Ovary (tissue), 9 donors: ENCODE results near the gene GATD1. TPM values are rescaled to one million over a fixed set of nuclear protein-coding genes. Genes with fewer than 3 reads are reported as not detected.

Experiments used
- DNase-seq, 5 donors: peaks; one replicate each; pipeline ENCODE4 v3.0.0-alpha.2; 2019 to 2020
- H3K27ac ChIP-seq, 2 donors: fragments of 200-600 bp; one replicate each; pipeline versions ENCODE4 v1.5.1 to v1.8.0; 2019 to 2022
- H3K27me3 ChIP-seq: fragments of 200-600 bp; one replicate; pipeline ENCODE4 v1.8.0; 2022
- H3K36me3 ChIP-seq: fragments of 200-600 bp; sonication (generic); one replicate; pipeline ENCODE4 v1.5.1; 2019
- H3K4me1 ChIP-seq: one replicate; pipeline ENCODE4 v1.8.1; 2013; ENCODE audit warnings: mild to moderate bottlenecking, moderate library complexity; ENCODE audit not compliant: insufficient read depth
- H3K4me3 ChIP-seq: fragments of 200-600 bp; sonication (generic); one replicate; pipeline ENCODE4 v1.5.1; 2017
- H3K9me3 ChIP-seq, 2 donors: fragments of 200-600 bp in 1 of 2; sonication (generic) in 1 of 2; one replicate each; pipeline versions ENCODE4 v1.5.1 to v1.8.1; 2013 to 2019; ENCODE audit warnings: mild to moderate bottlenecking in 1 of 2, moderate library complexity in 1 of 2
- CTCF ChIP-seq, 3 donors: fragments of 450-650 bp in 2 of 3; fragments of 200-600 bp in 1 of 3; IDR thresholded peaks; one replicate each; pipeline versions ENCODE4 v1.5.1 to v1.8.0; 2016 to 2022; ENCODE audit warnings: antibody characterized with exemption in 3 of 3, mild to moderate bottlenecking in 1 of 3
- EP300 ChIP-seq: sonication (generic); formaldehyde crosslinking; IDR thresholded peaks from one replicate; pipeline ENCODE4 v1.6.1; 2017; ENCODE audit warnings: antibody characterized with exemption
- POLR2A ChIP-seq: fragments of 450-650 bp; IDR thresholded peaks from one replicate; pipeline ENCODE4 v1.6.1; 2017; ENCODE audit warnings: antibody characterized with exemption, mild to moderate bottlenecking, moderate library complexity
- WGBS, 3 donors: extraction: QIAGEN DNeasy Blood & Tissue Kit in 1 of 3; methylation state at CpG; one replicate each; pipeline versions ENCODE4 v1.1.5 to v1.1.7; 2013 to 2017; 5-methylcytosine and 5-hydroxymethylcytosine counted together
- intact Hi-C, 4 donors: fragments of 100-400 bp; cut with DNase I; formaldehyde crosslinking; loops; one replicate each; pipeline versions ENCODE4 v1.11.0 to v1.15.1; 2022 to 2023
- polyA plus RNA-seq, 2 donors: library from polyadenylated mRNA; stranded (reverse); fragments of 200-250 nt in 1 of 2; fragments of 350-450 nt in 1 of 2; fragmentation: Illumina TruSeq in 1 of 2; extraction: RNeasy Lipid Tissue Mini Kit (QIAGEN cat#74804) in 1 of 2; gene quantifications; one replicate each; pipeline ENCODE4 v1.2.3, GENCODE V29; 2013 to 2014
- total RNA-seq, 7 donors: library from RNA; depleted of rRNA in 2 of 7; stranded (reverse); fragments of >200 nt in 2 of 7; fragmentation: NEBNext Ultra II Directional in 3 of 7; extraction: Animal tissue kit (Norgen Biotek cat#: 25700) in 3 of 7; gene quantifications; one replicate each; pipeline versions ENCODE4 v1.1.0 to v1.2.4, GENCODE V29; 2016 to 2023
- donor health status: DM: no; HTN: no; CAD: no; lungs with moderate emphysema.
- donor health status: DM: no; HTN: no; CAD: no.
- donor health status: Bipolar disorder and iron deficiency.
- donor health status: DM: yes; HTN: yes; CAD: no.
- donor health status: DM: no; HTN: no; CAD: no.
- donor health status: DM: yes; HTN: yes; CAD: no.

The GATD1 gene
- total and polyA plus RNA-seq, 9 donors, result 9.4 to 79.8 (median 56.6) TPM

GRCh38 chr11:816433-816779 is 39.1 kb upstream of the GATD1 start:
- Histone ChIP-seq H3K4me3 (no peak overlapping the region), H3K27ac (no peak overlapping the region), H3K27me3 (no peaks in the 10 kb centered on the region), H3K36me3 (no peaks in the 10 kb centered on the region), H3K9me3 (no peaks in the 10 kb centered on the region), H3K4me1 (peaks cover 13% of the 10 kb centered on the region)
- intact Hi-C loops, result no loop called here
- no peak for DNase-seq
- WGBS, 3 donors, result 71 to 81% (median 72%) methylated on average over 11 of the region's 11 CpGs
- TF ChIP-seq POLR2A, result no peak
- no peak for TF ChIP-seq CTCF (IDR thresholded peaks at IDR 0.05)
- no peak for TF ChIP-seq EP300

- no peak for DNase-seq
- Histone ChIP-seq H3K36me3 (no peaks in the 10 kb centered on the region), H3K4me1 (peaks cover 11% of the 10 kb centered on the region), H3K27me3 (no peaks in the 10 kb centered on the region), H3K27ac (no peak overlapping the region), H3K4me3 (no peak overlapping the region), H3K9me3 (no peaks in the 10 kb centered on the region)
- no peak for TF ChIP-seq CTCF (IDR thresholded peaks at IDR 0.05)
- no peak for TF ChIP-seq POLR2A
- no peak for TF ChIP-seq EP300
- WGBS, 3 donors, result 77 to 84% (median 84%) methylated on average over 11 of the region's 11 CpGs
- intact Hi-C loops, result no loop called here
Measured at GRCh38 chr11:815675-816432, 38.6 kb upstream of the GATD1 start.

- intact Hi-C loops, result no loop called here
- 68 to 73% (median 69%) methylated on average over 9 of the region's 9 CpGs for WGBS, 3 donors
- no peaks in the 10 kb centered on the region for H3K36me3 ChIP-seq
- no peak for TF ChIP-seq EP300
- TF ChIP-seq POLR2A, result no peak
- no peak for TF ChIP-seq CTCF (IDR thresholded peaks at IDR 0.05)
- no peak for DNase-seq
- H3K4me3 ChIP-seq, result no peak overlapping the region
- H3K4me1 ChIP-seq, result peaks cover 10% of the 10 kb centered on the region
- no peaks in the 10 kb centered on the region for H3K27me3 ChIP-seq
- H3K9me3 ChIP-seq, result no peaks in the 10 kb centered on the region
- no peak overlapping the region for H3K27ac ChIP-seq
Measured at GRCh38 chr11:813456-814096, 36.3 kb upstream of the GATD1 start.

GRCh38 chr11:813072-813455 is 35.8 kb upstream of the GATD1 start:
- Histone ChIP-seq H3K27ac (no peak overlapping the region), H3K4me3 (no peak overlapping the region), H3K4me1 (peaks cover 10% of the 10 kb centered on the region), H3K27me3 (no peaks in the 10 kb centered on the region), H3K9me3 (no peaks in the 10 kb centered on the region), H3K36me3 (no peaks in the 10 kb centered on the region)
- DNase-seq, result no peak
- WGBS, 3 donors, result 77 to 85% (median 81%) methylated on average over 6 of the region's 6 CpGs
- intact Hi-C loops, result no loop called here
- TF ChIP-seq CTCF (IDR thresholded peaks at IDR 0.05), result no peak
- TF ChIP-seq EP300, result no peak
- TF ChIP-seq POLR2A, result no peak
